ENCODE results near the gene RHEX.
A peak's percentile ranks its signal among the peaks of the same experiment; 100 is the strongest.
"Not testable (repeated sequence)": the region's sequence is repeated elsewhere in the genome, so short reads cannot be mapped to it uniquely, and the experiment has no call there.

Gene RHEX

DNA sequence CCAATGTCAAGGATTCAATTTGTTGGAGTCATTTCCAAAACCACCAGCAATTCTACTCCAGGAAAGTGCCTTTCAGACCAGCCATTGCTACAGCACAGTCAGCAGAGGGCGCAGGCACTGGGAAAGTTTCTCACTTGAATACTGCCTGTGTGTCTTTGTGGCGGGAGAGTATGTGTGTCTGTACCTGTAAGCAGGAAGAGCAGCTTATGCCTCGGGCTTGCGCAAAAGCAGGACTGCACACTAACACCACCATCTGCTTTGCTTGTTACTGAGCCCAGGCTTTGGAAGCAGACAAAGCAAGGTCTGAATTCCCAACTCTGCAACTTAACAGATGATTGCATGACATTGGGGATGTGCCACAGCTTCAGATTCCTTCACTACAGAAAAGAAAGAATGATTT, 22.3 kb upstream of the RHEX start:
- DNase-seq, result peak; percentile 60

DNA sequence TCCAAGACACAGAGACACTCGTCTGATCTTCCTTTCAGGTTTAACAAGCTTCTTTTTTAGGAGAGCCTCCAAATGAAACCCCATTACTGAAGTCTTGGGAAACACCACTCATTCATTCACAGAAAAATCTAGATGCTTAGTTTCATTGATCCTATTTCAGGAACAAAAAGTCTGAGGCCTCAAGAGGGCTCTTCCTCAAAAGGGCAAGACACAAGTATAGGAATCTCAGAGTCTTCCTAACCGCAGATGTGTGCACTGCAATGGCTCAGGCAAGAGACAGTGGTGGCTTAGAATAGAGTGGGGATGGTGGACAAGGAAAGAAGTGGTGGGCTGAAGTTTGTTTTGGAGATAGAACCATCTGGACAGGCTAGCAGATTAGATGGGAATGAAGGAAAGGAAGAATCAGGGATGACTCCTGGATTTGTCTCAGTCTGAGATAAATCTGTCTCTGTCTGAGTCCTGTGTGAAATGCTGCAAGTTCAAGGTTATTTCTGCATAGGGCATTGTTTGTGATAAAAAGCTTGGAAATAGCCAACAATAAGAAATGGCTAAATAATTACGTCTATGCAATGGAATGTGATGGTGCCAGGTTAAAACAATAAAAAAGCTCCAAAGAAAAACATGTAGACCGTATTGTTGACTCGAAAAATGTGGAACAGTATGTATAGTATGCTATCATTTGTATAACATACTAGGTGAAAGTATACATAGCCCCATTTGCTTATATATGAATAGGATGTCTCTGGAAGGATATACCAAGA, 20.4 kb upstream of the RHEX start:
- DNase-seq, result no peak

DNA sequence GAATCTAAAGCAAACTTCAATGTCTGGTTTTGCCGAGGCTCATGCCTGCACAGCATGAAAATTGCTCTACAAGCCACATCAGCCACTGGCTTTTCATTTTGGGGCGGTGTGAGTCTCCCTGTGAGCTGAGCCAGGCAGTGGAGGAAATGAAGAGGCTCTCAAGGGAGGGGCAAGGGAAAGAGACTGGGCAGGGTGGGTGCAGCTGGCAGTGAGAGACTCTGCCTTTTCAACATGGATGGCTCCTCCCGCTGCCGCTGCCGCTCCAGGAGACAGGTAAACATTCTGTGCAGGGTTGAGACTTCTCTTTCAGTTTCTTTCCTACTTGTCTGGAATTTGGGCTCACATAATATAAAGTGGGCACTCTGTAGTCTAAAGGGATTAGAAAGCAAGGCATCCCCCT, 17.9 kb upstream of the RHEX start:
- no peak for DNase-seq

DNA sequence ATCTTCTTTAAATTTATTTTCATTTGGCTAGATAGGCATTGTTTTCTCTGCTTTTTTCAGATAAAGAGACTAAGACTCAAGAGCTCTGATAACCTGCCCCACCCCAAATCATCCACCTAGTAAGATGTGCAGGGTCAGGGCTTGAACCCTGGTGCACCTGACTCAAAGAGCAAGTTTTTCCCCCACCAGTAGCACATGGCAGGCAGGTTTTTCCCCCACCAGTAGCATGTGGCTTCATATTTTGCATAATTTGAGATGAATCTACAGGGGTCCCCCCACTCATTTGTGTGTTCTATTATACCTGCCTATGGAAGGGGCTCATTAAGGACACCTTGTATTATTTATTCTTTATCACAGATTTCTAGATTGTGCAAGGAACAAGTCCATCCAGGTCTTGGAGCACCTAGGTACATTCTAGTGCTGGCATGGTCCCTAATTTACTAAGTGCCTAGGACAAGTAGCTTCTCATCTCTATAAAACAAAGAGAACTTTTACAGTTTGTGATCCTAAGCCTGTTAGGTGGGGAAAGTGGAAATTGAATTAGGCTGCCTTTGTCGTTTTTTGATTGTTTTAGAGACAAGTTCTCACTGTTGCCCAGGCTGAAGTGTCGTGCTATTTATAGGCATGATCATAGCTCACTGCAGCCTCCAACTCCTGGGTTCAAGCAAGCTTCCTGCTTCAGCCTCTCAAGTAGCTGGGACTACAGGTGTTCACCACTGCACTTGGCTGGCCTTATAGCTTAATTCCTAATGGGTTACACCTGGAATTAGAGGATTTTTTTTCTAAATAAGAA, 16.1 kb upstream of the RHEX start:
- DNase-seq, result no peak

DNA sequence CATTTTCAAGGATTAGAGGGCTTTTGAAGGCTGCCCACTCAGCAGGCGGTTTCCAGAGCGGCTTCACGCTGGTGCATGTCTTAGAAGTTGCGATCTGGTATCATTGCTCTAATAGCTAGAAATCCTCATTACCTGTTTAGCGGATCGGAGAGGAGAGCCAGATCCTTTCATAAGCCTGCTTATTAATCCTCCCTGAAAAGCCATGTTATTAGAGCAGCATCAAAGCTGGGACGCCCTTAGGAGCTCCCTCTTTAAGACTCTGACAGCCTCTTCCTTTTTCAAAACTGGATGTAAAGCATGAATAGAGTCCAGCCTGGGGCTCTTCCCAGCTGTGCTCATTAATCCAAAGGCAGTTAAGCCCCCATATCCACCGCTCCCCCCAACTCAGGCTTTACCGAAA, 15.4 kb upstream of the RHEX start:
- no peak for DNase-seq

DNA sequence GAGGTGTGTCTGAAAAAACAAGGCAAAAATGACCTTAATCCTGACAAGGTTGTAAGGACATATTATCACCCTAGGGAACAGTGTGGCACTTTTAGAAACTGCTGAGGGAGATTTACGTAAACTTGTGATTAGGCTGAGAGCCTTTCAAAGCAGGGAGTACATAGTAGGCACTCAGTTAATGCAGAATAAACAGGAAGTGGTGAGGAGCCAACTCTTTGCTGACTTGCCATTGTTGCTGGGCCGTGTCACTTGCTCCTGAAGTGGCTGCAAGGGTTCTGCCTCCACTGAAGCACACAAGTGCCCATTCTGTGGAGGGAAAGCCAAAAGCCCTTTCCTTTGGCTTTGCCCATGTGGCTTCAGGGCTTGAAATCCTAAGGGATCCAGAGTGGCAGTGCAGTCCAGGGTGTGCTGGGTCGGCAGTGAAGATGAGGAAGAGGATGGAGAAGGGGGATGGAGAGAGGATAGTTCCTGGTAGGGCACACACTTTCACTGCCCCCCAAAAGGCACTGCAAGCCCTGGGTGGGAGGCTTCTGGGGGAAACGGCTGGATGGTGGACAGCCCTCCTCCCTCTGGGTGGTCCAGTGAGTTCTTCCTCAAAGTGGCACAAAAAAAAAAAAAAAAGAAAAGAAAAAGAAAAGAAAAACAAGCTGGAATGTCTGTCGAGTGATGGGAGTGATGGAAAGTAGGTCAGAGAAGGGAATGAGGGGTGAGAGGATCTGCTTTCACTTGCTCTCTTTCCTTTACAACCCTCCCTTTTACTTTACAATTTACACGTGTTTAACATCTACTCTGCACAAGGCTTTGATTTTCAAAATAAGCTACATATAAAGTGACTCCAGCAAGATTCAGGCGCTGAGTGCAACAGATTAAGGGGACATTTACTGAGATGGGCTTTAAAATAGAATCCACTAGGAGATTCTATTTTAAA, 13.7 kb upstream of the RHEX start:
- peak; percentile 21 for DNase-seq

DNA sequence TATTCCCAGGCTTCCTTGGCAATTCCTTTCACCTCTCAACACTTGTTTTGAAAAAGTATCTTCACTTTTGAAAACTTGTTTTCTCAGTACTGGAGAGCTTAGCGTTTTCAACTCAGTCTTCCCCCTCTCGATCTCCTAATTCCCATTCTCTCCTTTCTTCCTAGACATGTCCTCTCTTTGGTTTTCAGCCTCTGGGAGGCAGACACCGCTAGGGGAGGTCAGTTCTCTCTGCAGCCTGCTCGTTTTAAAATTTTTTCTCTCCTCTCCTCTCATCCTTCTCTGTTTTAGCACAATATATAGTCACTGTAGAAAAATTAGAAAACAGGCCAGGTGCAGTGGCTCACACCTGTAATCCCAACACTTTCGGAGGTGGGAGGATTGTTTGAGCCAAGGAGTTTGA, 12.6 kb upstream of the RHEX start:
- no peak for DNase-seq

DNA sequence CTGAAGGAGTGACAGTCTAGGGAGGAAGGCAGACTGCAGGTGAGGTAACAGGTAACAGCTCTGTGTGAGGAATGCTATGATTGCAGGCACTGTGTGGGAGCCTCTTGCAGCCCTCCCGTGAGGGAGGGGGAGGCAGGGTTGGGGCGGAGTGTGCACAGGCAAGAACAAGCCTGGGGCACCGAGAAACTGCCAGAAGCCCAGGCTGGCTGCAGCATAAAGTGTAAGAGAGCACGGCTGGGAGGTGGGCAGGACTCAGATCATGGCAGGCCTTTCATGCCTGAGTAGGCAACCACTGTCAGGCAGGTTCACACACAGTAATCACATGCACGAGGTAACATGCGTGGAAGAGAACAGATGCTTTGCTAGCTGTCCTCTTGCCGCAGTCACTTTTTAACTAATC, 11.3 kb upstream of the RHEX start:
- no peak for DNase-seq

DNA sequence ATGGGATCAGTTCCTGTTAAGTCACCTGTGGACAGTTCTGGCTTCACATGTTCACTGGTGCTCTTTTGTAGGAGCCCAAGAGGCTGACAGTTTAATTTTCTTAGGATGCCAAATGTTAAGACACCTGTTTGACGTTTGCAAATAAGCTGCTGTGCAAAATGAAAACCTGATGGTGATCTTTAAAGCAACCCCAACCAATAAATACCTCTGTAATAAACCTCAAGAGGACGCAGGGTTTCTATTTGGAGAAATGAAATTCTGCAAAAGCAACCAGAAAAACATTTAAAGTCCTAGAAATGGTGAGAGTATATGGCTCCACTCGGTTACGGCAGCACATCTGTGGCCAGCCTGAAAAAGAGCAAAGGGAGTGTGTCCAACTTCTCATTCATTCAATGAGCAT, 5.7 kb upstream of the RHEX start:
- no peak for DNase-seq

DNA sequence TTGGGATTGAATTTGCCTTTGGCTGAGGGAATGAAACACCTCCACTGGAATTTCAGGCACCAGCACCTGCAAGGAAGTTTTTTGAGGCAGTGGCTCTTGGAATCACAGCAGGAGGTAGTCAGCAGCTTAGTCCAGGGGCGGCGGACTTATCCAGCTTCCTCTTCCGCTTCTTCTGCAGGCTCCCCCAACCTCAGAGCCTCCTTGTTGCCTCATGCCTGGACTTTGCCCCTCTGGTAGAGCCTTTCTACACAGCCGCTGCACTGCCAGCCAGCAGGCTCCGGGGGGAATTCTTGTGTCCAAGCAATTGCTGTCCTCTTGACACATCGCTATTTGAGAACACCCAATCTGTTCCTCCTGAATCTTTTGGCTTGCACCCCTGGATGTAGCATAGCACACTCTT, 4.4 kb upstream of the RHEX start:
- DNase-seq, result no peak

DNA sequence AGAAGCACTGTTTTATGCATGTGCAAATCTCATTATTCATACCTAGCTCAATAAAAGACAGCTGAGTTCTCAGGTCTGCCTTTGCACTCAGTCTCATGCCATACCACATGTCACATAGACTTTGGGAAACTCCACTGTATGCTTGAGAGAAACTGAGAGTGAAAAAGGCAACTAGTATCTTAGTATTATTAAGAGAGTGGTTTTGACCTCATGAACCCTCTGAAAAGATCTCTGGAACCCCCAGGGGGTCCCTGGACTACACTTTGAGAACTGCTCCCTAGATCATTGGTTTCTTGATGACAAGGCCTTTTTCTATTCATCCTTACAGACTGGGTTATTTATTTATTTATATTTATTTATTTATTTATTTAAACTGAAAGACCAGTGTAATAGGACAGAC, 3.7 kb upstream of the RHEX start:
- DNase-seq, result no peak

DNA sequence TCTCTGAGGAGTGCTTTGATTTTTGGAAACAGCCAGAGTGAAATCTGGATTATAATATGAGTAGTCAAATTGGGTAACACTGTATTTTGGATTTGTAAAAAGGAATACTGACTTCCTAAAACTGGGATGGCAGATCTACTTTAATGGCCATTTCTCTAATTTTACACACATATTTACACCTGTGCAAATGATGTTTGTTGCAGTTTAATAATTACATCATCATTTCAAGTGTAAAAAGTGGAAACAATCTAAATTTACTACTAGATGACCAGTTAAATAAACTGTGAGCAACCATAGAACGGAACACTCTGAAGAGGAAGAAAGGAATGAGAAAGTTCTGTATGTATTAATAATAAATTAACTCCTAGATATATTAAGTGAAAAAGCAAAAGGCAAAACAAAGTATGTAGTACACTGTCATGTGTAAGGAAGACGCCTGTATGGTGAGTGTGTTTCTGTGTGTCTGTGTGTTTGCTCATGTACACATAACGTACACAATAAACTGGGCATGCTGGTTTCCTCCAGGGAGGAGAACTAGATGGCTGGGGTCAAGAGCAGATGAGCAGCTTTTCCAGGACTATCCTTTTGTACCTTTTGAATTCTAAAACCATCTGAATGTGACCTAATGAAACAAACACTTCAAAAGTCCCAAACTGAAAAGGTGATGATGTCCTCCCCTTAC, 2.9 kb upstream of the RHEX start:
- no peak for DNase-seq

DNA sequence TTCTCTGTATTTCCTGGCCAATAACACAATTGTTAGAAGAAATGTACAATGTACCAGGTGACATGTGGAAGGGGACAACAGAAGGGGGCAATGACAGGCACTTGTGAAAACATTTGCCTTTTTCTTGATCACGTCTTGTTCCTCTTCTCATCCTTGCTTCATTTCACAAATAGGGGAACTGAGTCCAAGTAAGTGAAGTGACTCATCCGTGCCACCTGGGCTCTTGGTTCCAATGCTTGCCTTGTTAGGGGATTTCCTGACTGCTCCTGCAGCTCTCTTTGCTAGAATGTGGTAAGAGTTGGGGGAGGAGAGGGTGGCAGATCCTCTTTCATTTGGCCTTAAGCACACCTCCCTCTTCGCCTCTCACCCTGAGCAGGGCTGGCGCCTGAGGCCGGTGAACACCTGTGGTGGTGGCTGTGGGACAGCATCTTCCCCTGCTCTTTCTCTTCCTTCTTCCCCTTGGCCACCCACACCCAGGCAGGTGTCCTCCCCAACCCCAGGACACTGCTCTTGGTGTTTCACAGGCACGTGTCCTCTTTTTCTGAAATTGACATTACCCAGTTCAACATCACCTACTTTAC, 2.2 kb upstream of the RHEX start:
- no peak for DNase-seq

DNA sequence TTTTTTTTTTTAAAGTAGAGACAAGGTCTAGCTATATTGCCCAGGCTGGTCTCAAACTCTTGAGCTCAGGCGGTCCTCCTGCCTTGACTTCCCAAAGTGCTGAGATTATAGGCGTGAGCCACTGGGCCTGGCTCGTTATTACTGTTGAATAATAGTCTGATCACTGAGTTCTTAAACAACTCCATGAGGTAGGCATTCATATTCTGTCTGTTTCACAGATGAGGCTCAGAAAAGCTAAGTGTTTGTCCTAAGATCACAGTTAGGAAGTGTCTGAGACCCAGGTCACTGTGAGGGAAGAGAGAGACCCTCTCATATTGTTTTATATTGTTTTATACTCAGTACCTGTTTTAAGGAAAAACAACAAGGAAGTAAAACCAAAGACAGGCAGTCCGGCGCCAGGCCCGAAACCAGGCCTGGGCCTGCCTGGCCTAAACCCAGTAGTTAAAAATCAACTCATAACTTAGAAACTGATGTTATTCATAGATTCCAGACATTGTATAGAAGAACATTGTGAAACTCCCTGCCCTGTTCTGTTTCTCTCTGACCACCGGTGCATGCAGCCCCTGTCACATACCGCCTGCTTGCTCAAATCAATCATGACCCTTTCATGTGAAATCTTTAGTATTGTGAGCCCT, 625 bp upstream of the RHEX start:
- DNase-seq, result not testable (repeated sequence)

DNA sequence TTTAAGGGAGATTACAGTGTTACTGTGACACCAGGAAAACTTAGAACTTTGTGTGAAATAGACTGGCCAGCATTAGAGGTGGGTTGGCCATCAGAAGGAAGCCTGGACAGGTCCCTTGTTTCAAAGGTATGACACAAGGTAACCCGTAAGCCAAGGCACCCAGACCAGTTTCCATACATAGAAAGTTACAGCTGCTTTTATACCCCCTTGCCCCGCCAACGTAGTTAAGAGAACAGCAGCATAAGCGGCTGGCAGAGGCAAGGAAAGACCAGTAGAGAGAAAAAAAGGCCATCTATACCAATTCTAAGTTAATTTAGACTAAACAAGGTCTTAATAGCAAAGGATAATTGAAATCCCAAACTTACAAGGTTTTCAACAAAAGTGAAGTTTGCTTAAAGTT, 643 bp downstream of the RHEX start:
- not testable (repeated sequence) for DNase-seq

DNA sequence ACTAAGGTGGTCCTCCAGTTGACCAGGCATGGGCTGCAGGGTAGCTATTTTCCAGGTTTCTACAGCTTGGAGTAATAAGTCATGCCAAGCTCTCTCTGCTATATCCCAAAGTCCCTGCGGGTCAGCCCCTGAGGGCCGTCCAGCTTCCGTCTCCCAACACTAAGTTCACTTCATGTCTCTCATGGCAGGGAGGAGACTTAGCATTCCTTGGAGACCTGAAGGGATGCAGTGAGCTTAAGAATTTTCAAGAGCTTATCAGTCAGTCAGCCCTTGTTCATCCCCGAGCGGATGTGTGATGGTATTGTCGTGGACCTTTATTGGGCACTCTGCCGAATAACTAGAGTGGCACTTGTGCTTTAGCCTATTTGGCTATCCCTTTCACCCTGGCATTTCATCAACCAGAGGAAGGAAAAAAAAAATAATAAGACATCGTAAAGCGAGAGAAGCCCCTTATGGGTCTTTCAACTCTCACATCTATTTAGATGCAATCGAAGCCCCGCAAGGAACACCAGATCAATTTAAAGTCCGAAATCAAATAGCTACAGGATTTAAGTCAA, 2.2 kb downstream of the RHEX start:
- DNase-seq, result not testable (repeated sequence)

DNA sequence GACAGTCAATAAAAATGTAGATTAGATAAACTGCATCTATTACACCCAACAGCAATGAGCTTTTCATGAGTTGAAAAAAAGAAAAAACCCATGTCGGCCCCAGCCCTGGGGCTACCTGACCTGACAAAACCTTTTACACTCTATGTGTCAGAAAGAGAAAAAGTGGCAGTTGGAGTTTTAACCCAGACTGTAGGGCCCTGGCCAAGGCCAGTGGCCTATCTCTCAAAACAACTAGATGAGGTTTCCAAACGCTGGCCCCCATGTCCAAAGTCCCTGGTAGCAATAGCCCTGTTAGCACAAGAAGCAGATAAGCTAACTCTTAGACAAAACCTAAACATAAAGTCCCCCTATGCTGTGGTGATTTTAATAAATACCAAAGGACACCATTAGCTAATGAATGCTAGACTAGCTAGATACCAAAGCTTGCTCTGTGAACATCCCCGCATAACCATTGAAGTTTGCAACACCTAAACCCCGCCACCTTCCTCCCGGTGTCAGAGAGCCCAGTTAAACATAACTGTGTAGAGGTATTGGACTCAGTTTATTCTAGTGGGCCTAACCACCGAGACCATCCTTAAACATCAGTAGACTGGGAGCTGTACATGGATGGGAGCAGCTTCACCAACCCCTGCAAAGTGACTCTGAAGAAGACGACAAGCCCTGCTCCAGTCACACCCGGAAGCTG, 2.8 kb downstream of the RHEX start:
- DNase-seq, result not testable (repeated sequence)

DNA sequence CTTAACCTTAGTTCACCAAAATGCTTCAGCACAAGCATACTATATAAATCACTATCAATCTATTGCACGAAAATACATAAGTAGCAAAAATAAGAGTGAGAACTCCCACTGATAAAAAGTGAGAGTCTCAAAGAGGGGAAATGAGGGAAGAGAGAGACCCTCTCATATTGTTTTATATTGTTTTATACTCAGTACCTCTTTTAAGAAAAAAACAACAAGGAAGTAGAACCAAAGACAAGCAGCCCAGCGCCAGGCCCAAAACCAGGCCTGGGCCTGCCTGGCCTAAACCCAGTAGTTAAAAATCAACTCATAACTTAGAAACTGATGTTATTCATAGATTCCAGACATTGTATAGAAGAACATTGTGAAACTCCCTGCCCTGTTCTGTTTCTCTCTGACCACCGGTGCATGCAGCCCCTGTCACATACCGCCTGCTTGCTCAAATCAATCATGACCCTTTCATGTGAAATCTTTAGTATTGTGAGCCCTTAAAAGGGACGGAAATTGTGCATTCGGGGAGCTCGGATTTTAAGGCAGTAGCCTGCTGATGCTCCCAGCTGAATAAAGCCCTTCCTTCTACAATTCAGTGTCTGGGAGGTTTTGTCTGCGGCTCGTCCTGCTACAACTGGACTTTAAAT, 5.4 kb downstream of the RHEX start:
- DNase-seq, result not testable (repeated sequence)

DNA sequence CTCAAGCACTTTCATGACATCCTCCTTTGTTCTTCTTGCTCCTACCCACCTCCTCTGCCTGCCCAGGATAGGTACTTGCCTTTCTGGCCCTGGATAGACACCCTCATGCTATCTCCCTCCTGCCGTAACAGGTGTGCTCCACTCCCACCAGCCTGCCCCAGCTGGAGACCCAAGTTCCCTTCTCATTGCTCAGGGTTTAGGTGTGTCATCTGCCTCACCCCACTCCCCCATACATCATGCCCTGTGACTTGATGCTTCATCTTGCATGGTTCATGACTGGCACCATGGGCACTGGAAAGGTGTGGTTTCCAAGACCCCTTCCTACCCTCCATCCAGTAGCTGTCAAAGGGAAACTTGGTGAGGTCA, 5.9 kb downstream of the RHEX start:
- no peak for DNase-seq

DNA sequence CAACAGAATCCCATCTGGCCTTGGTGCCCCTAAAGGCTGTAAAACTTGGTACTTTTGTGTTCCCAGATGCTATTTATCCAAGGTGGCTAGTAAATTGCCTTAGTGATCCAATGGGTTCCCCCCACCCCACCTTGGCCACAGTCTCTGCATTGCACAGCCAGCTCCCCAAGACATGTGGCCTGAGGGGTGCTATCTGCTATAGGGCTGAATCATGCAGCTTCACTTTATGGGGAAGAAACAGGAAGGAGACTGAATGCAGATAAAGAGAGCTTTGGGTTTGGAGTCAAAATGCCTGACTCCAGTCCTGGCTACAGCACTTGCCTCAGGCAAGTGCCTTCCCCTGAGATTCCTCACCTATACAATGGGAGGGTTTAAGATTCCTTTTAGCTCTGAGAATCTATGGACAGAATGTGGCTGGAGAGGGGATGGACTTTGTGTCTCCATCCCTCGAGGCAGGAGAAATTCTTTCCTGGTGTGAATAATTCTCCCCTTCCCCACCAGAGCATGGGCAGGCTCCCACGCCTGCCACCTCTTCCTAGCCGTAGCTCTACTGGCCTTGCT, 6.5 kb downstream of the RHEX start:
- no peak for DNase-seq
